Endometrial microvascular endothelial cells (primary cell): ENCODE data around the gene LHPP. TPM values are rescaled to one million over a fixed set of nuclear protein-coding genes. Genes with fewer than 3 reads are reported as not detected.

ENCODE experiments used
- in situ Hi-C: cut with HindIII; loops from 2 replicates; pipeline ENCODE4 v1.10.0; 2017; ENCODE audit warnings: low sequenced_read_pairs, low pct_unique_long_range_greater_than_20kb; ENCODE audit errors: inconsistent ontology term
- total RNA-seq: library from RNA; depleted of rRNA; stranded (reverse); fragments of >200 nt; gene quantifications from one replicate; pipeline ENCODE4 v1.2.3, GENCODE V29; 2015; ENCODE audit errors: inconsistent ontology term

LHPP gene
- total RNA-seq, 1 donor from 2014 or later: 12.3 TPM

DNA sequence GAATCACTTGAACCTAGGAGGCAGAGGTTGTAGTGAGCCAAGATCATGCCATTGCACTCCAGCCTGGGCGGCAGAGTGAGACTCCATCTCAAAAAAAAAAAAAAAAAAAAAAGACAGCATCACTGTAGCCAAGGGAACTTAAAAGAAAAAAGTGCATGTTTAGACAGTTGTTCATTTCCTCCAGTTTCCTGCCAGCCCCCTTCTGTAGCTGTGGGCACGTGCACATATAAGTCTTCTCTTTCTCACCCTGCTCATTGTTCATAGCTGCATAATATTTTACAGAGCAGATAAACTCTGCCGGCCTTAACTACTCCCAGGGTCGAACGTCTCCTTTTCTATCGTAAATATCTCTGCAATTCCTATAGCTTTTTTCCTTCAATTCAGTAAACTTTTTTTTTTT is 132.6 kb downstream of the LHPP start:
- in situ Hi-C loops: no loop called here

DNA sequence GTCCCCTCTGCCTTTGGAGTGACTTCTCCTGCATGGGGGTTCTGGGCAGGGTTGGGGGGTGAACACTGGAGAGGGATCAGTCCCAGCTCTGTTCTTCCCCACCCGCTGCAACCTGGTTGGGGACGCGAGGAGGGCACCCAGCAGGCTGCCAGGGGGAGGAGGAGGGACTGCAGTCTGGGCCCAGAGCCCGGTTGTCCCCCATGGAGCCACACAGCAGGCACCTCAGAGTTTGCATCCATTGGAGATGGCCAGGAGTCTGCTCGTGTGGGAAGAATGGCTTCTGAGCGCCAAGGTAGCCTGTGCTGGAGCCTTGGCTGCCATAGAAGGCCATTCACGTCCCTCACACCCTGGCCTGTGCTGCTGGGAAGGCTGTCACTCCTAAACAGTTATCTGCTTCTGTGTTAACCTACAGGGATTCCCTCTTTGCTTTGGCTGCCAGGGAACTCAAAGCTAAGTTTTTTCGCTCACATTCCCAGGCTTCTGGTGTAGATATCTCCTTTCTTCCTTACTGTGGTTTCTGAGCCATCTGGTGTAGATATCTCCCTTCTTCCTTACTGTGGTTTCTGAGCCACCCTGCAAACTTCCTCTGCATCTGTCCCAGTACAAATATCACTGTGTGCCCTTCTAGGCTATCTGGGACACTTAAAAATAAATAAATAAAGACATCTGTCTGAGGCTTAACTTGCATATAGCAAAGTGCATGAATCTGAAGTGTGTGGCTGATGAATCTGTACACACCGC is 133.7 kb downstream of the LHPP start:
- in situ Hi-C loops: no loop called here

DNA sequence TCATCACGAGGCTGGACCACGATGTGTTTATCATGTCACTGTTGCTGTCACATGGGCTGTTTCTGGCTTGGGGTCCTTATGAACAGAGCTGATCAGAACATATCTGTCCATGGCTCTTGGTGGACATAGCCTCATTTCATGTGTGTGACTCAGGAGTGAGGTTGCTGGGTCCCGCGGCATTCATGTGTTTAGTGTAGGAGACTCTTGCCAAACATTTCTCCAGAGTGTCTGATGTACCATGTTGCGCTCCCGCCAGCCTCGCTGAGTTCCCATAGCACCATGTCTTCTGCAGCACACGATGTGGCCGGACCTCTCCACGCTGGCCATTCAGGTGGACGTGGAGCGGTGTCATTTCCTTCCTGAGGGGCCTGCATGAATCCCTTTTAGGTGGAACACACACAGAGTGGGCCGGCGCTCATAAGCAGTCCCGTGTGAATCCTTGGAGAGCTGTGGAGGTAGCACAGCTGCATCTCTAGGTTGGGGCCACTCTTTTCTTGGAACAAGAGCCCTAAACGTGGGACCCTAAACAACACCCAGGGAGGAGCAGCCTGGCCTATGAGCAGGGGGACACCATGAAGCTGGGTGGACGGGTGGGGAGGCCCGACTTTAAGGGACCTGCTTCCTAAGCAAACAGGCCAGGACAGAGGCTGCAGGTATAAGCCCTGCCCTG is 134.6 kb downstream of the LHPP start:
- in situ Hi-C loops: no loop called here

DNA sequence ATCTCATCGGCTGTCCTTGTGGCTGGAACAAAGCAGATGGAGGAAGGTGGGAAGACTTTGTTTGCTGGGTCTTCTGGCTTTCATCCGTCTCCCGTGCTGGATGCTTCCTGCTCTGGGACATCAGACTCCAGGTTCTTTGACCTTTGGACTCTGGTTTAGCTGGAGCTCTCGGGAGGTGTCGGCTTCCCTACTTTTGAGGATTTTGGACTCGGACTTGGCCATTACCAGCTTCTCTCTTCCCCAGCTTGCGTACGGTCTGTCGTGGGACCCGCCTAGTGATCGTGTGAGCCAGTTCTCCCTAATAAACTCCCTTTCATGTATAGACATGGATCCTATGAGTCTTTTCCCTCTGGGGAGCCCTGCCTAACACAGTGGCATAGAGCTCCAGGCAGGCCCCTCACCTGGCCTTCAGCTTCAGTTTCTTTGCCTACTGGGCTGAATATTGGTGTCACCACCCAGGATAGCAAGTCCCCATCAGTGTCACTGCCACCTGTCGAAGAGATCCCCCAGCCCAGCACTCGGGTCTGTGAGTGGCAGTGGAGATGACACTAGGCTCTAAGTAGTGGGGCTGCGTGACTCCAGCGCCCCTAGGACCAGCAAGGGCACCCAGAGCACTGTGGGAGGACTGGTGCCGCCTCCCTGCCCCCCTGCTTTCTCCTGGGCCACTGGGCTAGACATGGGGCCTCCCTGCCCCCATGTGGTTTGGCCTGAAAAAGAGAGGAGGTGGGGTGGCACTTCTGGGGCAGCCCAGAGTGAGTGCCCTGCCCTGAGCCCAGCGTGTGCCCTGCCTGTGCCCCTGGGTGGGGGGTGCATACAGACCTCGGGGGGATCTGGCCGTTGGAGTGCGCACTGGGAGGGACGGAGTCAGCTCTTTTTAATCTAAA is 135.6 kb downstream of the LHPP start:
- in situ Hi-C loops: no loop called here

DNA sequence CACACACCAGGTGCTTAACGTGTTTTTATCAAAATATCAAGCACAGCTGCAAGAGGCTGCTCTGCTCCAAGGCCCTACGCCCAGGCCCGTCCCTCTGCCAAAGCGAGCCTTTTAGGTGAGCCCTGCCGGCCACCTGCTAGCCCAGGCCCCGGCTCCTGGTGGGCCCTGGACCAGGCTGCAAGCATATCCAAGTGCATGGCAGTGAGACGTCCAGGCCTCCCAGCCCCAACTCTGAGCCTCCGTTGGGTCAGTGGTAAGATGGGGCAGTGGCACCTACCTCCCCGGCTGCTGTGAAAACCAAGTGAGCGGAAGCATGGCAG is 136.2 kb downstream of the LHPP start:
- in situ Hi-C loops: no loop called here

DNA sequence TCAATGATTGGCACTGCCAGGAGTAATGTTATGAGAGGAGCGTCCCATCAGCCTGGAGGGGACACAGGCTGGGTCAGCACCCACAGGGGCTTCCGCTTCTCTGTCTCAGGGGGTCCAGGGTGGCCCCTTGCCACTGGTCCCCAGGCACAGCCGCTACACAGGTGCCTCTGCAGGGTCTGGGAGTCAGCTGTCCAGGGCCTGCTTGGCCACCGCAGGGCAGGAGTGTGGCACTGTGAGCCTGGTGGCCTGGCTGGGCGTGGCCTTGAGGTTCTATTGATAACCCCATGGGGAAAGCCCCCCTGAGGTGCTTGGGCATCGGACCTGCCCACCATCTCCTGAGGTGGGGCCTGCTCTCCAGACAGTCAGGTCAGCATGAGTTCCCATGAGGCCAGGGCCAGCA is 136.6 kb downstream of the LHPP start:
- in situ Hi-C loops: no loop called here

DNA sequence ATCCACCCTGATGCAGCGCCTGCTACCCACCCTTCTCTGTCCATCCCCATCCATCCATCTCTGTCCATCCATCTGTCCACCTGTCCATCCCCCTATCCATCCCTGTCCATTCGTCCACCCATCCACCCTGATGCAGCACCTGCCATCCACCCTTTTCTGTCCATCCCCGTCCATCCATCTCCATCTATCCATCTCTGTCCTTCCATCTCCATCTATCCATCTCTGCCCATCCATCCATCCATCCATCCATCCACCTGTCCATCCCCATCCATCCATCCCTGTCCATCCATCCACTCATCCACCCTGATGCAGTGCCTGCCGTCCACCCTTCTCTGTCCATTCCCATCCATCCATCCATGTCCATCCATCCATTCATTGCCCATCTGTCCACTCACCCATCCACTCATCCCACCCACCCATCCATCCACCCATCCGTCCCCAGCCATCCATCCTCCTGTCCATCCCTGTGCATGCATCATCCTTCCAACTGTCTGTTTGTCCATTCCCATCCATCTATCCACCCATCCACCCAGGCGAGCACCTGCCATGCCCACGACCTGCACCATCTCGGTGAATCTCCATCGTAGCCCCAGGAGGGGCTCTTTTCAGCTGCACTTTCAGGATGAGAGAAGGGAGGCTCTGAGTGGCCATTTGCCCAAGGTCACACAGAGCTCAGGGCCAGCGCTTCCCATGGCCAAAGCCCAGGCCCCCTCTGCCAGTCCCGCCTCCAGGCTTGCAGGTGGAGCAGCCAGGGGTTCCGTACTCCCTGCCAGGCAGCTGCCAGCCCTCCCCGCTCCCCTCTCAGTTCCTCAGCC is 137.4 kb downstream of the LHPP start:
- in situ Hi-C loops: no loop called here

DNA sequence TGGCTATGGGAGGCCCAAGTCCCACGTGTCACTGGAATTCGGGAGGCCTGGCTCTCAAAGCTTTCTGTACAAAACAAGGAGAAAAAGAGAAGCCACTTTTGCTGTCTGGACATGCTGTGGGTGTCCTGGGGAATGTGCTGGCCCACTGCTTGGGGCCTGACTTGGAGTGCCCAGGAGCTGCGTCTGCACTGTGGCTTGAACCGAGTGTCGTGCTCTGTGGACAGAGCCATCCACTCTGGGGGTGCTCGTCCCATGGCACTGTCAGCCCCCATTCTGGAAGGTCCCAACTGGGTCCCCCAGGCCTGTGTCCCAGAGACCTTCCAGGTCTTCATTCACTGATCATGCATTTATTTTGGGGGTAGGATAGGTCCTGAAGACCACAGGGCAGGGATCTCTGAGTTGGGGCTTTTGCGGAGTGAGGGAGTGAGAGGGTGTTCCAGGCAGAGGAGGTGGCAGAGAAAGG is 138.0 kb downstream of the LHPP start:
- in situ Hi-C loops: no loop called here

DNA sequence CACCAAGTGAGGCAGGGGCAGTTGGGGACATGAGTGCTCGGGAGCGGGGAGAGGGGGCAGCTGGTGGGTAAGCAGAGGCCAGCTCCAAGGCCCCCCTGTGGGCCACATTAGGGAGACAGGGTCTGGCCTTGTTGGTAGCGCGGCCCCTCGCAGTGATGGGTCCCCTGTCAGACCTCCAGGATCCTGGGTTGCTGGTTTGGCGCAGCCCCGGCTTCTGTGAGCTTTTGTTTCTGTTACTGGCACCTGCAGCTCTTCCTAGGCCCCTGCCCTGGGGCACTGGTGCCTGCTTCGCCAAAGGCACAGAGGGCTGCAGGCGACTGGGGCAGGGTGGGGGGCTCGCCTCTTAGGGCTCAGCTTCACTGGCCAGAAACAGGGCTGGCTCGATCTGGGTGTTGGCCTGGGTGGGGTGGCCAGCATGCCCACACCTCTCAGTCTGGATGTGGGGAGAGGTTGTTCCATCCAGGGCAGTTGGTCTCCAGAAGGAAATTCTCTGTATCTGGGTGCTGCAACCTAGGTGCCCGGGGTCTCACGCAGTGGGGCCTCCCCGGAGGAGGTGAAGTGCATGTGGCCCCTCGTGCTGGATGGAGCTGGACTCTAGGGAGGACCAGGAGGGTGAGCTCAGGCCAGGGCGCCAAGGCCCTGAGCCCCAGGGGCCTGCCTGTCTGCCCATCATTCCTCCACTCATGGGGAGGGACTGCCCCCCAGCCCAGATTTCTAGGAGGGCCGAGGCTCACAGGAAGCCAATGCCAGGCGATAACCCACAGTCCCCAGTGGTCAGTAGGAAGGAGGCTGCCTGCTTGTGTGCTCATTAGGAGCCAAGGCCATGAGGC is 138.6 kb downstream of the LHPP start:
- in situ Hi-C loops: no loop called here

DNA sequence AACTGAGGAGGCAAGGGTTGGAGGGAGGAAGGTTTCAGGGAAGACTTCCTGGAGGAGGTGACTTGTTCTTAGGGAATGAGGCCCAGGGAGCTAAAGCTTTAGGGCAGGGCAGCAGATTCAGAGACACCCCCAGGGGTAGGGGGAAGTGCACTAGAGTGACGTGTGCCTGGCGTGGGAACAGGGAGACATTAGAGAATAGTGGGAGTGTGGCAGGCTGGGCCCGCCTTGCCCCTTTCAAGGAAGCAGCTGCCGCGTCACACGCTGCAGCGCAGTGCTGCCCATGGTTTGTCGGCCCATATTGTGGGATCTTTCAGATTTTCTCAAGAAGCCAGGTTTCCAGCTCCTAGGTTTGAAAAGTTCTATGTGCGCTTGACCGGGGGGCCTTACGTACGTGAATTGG is 139.4 kb downstream of the LHPP start:
- in situ Hi-C loops: no loop called here

DNA sequence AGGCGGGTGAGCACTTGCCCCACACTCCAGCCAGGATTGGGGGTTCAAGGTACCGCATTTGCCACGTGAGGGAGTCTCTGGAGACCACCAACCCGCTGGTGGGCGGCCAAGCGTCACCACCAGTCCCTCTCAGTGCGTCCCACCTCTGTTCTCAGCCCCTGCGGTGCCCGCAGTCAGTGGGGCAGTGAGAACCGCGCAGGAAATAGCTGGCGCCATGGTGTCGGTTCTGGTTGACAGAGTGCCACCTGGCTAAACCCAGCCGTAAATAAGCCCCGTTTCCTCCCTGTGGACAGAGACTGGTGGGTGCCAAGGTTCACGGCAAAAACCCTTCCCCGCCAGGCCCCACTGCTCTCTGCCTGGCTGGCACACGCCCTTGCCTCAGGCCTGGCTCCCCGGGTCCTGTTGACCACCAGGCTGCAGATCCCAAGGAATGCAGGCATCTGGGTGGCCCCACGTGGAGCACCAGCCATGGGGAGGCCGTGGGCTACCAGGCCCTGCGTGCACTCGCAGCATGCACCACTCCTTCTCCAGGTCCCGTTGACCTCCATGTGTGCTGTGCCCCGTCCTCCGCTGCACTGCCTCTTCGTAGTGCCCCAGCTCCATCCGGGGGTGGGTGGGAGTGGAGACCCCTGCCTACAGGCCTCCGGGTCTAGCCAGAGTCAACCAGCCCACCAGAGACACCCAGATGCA is 140.0 kb downstream of the LHPP start:
- in situ Hi-C loops: no loop called here

DNA sequence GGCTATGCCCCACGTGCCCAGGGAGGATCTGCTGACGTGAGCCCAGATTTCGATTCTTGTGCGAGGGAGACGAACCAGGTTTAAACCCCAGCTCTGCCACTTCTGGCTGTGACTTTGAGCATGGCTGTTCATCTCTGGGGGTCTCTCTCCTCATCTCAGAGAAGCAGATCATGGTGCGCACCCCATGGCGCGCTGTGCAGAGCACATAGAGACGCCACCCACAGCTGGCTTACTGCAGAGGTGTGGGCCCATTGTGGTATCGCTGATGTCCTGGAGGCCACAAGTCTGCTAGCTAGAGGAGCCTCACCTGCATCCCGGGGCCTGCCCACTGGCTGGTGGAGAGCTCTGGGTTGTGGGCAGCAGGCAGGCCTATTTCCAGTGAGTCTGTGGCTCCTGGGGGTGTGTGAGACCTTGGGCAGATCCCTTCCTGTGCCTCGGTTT is 140.5 kb downstream of the LHPP start:
- in situ Hi-C loops: no loop called here

DNA sequence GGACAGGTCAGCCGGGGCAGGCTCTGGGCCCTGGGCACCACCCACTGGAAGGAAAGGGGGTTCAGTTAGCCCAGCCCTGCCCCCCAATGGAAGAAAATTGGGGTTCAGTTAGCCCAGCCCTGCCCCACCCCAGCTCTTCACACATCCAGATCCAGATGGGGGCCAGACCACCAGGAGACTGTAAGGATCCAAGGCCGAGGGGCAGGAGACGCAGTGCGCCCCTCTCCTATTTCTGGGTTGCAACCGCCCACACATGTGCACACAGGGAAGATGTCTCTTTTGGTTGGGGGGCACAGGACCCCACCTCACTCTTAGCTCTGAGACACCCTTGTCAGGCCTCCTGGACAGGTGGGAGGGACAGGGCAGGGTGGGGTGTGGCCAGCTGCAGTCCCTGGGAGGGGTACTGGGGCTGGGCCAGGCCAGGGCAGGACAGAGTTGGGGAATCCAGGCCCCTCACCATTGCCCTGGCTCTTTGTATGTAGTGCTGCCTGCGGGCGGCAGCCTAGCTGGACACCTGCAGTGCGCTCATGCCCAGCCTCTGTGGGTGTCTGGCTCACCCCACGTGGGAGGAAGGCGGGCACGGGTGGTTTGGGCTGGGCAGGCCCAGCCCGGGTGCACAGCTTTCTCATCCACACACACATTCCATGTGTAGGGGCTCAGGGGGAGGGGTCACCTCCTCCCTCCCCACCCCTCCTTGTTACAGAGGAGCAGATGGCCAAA is 141.2 kb downstream of the LHPP start:
- in situ Hi-C loops: no loop called here

DNA sequence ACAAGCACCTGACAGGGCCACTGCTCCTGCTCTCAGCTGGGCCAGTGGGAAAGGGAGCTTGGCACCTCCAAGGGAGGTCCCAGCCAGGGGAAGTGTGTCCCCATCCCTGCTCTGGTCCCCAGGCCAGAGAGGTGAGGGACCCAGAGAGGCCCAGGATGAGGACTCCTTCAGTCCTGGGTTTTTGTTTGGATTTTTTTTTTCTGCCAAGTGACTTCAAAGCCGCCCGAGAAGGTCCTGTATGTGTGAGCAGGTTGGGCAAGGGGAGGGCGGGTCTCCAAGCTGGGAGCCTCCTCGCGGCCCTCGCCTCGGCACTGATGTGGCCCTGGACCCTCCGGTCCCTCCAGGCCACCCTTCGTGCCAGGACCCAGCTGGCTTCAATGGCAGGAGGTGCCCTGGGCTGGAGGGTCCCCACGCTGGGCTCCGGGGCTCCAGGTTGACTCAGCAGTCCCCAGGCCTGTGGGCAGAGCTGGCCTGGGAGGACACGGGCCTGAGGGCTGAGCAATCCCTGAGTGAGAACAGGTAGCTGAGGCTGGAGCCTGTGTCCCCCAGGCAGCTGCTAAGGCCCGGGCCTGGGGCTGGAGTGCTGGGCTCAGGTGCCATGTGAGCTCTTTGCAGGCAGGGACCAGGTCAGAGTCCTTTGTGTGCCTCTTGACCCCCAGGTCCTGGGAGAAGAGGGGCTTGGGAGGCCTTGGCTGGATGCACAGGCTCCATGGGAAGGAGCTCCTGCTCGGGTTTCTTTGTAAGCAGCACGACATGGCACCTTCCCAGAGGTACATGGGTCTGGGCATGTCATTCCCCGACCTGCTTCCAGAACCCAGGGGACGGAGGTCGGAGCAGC is 142.0 kb downstream of the LHPP start:
- in situ Hi-C loops: no loop called here

DNA sequence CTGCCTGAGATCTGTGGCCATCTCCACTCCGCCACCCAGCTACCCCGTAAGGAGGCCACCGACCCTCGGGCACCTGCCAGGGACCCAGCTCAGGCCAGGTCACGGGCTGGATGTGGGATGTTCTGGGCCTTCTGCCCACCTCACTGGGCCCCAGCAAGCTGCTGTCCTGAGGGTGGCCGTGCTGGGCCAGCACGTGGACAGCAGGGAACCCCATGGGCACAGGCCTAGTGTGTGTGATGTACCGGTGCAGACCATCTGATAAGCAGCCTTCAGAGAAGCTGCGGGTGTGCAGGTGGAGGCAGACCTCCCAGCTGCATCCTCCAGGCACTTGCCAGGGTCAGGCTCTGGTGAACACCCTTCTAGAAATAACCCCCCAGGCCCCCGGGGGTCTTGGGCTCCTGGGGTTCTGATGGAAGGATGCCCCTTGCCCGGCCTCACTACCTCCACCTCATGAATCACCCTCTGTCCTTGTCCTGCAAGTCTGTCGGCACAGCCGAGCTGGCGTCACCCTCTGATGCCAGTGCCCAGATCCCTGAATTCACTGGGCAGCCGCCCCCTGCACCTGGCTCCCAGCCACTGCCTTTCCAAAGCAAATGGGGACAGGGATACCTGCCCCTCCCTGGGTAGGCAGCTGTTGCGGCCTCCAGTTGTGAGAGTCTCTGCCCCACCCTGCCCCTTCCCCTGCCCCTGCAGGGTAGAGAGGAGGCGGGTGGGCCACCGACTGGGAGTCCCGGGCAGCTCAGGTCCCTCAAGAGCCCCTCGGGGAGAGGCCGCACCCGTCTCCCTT is 142.8 kb downstream of the LHPP start:
- in situ Hi-C loops: no loop called here

DNA sequence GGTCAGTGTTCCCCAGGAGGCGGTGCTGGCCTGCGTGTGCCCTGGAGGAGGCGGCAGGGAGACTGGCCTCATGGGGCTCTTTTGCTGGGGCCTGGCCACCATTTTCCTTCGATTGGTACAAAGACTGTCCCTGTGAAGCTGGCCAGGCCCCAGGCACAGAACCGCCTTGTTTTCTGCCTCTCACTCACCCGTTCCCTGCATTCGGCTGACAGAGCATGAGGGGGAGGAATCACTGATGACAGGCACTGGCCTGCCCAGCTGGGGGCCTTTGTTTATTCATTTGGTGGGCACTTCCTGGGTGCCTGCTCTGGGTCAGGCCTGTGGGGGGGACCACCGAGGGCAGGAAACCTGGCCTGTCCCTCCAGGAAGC is 143.4 kb downstream of the LHPP start:
- in situ Hi-C loops: no loop called here
